Measurements from ENCODE around the gene SMTNL1. TPM values are rescaled to one million over a fixed set of nuclear protein-coding genes. Genes with fewer than 3 reads are reported as not detected.

SMTNL1 gene
- polyA plus RNA-seq, 1 experiment, result not detected

DNA sequence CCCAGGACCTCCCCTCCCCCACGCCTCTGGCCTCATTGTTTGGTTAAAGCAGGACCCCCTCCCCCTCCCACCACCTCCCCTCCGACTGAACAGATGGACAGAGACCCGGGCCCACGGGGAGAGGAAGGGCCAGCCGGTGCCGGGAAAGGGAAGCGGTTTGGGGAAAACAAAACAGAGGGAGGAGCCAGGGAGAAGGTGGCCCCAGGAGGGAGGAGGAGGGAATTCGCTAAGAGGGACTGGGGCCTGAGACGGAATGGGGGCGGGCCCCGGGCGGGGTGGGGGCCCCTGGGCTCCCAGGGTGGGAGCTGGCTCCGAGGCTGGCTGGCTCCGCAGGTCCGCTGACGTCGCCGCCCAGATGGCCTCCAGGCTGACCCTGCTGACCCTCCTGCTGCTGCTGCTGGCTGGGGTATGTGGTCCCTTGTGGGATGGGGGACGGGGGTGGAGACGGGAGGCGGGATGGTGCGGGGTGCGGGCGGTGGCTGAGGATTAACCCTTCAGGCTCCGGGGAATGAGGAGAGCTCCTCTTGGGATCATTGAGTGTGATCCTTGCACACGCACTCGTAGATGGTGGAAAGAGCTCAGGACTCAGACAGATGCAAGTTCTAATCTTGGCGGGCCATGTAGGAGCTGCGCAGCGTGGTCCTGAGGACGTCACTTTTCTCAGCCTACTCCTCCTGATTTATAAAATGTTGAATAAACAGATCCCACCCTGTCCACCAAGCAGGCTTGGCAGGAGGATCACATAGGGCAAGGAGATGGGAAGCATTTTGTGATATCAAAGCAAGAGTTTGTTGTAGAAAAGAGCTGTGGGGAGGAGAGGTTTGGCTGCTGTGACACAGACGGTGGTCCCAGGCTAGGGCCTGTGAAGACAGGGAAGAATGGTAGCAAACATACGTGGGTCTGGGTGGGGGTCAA lies 60.8 kb downstream of the SMTNL1 start:
- CTCF ChIA-PET, result interaction anchor here (0.6 to 8.2 kb wide), 8 partner anchors 10 to 140 kb away, joined by 3 to 50 read pairs (median 4); partner anchors contain the start of gene UBE2L6

DNA sequence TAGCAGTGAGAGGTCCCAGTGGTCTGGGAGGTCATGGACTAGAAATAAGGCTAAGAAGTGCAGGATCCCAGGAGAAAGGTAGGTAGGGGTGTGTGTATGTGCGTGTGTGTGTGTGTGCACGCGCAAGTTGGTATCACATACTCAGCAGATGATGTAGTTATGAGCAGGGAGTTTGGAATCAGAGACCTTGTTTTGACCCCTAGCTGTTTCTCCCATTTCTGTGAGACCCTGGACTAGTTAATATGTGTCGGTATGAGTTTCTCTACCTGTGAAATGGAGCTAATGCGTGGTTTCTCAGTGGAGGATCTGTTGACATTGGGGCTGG lies 61.4 kb downstream of the SMTNL1 start:
- Histone ChIP-seq H3K36me3 (ENCODE audit: control insufficient read depth, insufficient read depth, low read length) (peaks cover 2% of the 10 kb centered on the region; the same call in 1 of the 2 replicates), H3K27me3 (ENCODE audit: control insufficient read depth, insufficient read depth, low read length) (0 out of 2 replicates have a peak, but pooled peaks cover 1% of the 10 kb centered on the region), H3K4me3 (ENCODE audit: low read depth, low read length) (peak overlapping the region; percentile 60)
- CTCF ChIA-PET, result interaction anchor here (0.7 to 8.2 kb wide), 4 partner anchors 13 to 42 kb away, joined by 3 to 50 read pairs (median 18); partner anchors contain the start of gene UBE2L6
- DNase-seq (ENCODE audit: low read depth), result no peak
- POLR2A ChIA-PET, result no interaction called here
- TF ChIP-seq, protein P1, sequence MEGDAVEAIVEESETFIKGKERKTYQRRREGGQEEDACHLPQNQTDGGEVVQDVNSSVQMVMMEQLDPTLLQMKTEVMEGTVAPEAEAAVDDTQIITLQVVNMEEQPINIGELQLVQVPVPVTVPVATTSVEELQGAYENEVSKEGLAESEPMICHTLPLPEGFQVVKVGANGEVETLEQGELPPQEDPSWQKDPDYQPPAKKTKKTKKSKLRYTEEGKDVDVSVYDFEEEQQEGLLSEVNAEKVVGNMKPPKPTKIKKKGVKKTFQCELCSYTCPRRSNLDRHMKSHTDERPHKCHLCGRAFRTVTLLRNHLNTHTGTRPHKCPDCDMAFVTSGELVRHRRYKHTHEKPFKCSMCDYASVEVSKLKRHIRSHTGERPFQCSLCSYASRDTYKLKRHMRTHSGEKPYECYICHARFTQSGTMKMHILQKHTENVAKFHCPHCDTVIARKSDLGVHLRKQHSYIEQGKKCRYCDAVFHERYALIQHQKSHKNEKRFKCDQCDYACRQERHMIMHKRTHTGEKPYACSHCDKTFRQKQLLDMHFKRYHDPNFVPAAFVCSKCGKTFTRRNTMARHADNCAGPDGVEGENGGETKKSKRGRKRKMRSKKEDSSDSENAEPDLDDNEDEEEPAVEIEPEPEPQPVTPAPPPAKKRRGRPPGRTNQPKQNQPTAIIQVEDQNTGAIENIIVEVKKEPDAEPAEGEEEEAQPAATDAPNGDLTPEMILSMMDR (IDR thresholded peaks at IDR 0.05; ENCODE audit: insufficient read depth, low read depth, low read length), result no peak

More for the DNA sequence above, 60.8 kb downstream of the SMTNL1 start:
- no peak for DNase-seq (ENCODE audit: low read depth)
- TF ChIP-seq, protein P1 (IDR thresholded peaks at IDR 0.05; ENCODE audit: insufficient read depth, low read depth, low read length), result no peak
- POLR2A ChIA-PET, result no interaction called here
- peaks cover 2% of the 10 kb centered on the region; the same call in 1 of the 2 replicates for H3K36me3 ChIP-seq (ENCODE audit: control insufficient read depth, insufficient read depth, low read length)
- H3K27me3 ChIP-seq (ENCODE audit: control insufficient read depth, insufficient read depth, low read length), result 0 out of 2 replicates have a peak, but pooled peaks cover 3% of the 10 kb centered on the region
- H3K4me3 ChIP-seq (ENCODE audit: low read depth, low read length), result peak overlapping the region; percentile 60

DNA sequence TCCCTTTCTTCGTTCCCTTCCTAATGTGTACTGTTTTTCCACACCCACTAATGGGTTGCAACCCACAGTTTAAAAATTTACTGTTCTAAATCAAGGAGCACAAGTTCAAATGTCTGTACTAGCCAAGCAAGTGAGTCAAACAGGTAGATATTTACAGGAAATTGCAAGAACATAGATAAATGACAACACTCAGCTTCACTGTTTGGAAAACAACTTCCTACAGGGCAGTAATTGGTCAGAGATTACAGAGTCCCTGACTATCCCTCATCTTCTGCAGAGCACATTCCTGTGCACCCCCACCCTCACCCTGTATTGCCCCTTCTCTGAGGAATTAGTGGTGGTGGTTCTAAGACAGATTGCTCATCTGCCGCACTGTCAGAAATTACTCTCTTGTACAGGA lies 62.0 kb downstream of the SMTNL1 start:
- ChIA-PET CTCF (interaction anchor here (2.1 to 8.2 kb wide), 3 partner anchors 13 to 41 kb away, joined by 6 to 50 read pairs (median 30); partner anchors contain the start of gene UBE2L6), POLR2A (interaction anchor here (0.5 kb wide), 1 partner anchor 104 kb away, joined by 7 read pairs; no protein-coding TSS in a partner anchor)
- DNase-seq (ENCODE audit: low read depth), result no peak
- Histone ChIP-seq H3K36me3 (ENCODE audit: control insufficient read depth, insufficient read depth, low read length) (peaks cover 2% of the 10 kb centered on the region; the same call in 1 of the 2 replicates), H3K27me3 (ENCODE audit: control insufficient read depth, insufficient read depth, low read length) (0 out of 2 replicates have a peak, but pooled peaks cover 1% of the 10 kb centered on the region), H3K4me3 (ENCODE audit: low read depth, low read length) (peak overlapping the region; percentile 60)
- TF ChIP-seq, protein P1 (IDR thresholded peaks at IDR 0.05; ENCODE audit: insufficient read depth, low read depth, low read length), result no peak

Small RNA genes lying within 50 kb of the gene (small RNA-seq; reads per million reads assigned to genes)
- gene RN7SL605P (ENCODE audit: insufficient read length, low read depth, low replicate concordance), result not detected

Other genes starting within 250 kb of the SMTNL1 start
- 51.1 and 73.7 TPM in 2 replicates for gene TNKS1BP1, start 212.6 kb upstream of the SMTNL1 start, polyA plus RNA-seq (2011; rRNA removed)
- 100 and 102 TPM in 2 replicates for gene SSRP1, start 201.7 kb upstream of the SMTNL1 start, polyA plus RNA-seq (2011; rRNA removed)
- gene P2RX3, start 199.2 kb upstream of the SMTNL1 start, polyA plus RNA-seq (2011; rRNA removed), result not detected in 2 replicates
- not detected in 2 replicates for gene PRG3, start 156.4 kb upstream of the SMTNL1 start, polyA plus RNA-seq (2011; rRNA removed)
- gene PRG2, start 146.9 kb upstream of the SMTNL1 start, polyA plus RNA-seq (2011; rRNA removed), result not detected in 2 replicates
- gene SLC43A3, start 110.5 kb upstream of the SMTNL1 start, polyA plus RNA-seq (2011; rRNA removed), result 16.7 and 26.7 TPM in 2 replicates
- 0.10 and 0.43 TPM in 2 replicates for gene RTN4RL2, start 77.1 kb upstream of the SMTNL1 start, polyA plus RNA-seq (2011; rRNA removed)
- 11.8 and 23.4 TPM in 2 replicates for gene SLC43A1, start 21.9 kb upstream of the SMTNL1 start, polyA plus RNA-seq (2011; rRNA removed)
- 90.5 and 91.7 TPM in 2 replicates for gene TIMM10, start 6.8 kb upstream of the SMTNL1 start, polyA plus RNA-seq (2011; rRNA removed)
- gene UBE2L6, start 30.1 kb downstream of the SMTNL1 start, polyA plus RNA-seq (2011; rRNA removed), result 57.3 and 67.0 TPM in 2 replicates
- 92.4 and 119 TPM in 2 replicates for gene SERPING1, start 60.1 kb downstream of the SMTNL1 start, polyA plus RNA-seq (2011; rRNA removed)
- 0.26 TPM in 2 replicates for gene YPEL4, start 112.3 kb downstream of the SMTNL1 start, polyA plus RNA-seq (2011; rRNA removed)
- 19.0 and 19.6 TPM in 2 replicates for gene CLP1, start 120.2 kb downstream of the SMTNL1 start, polyA plus RNA-seq (2011; rRNA removed)
- 61.4 and 76.7 TPM in 2 replicates for gene ZDHHC5, start 130.5 kb downstream of the SMTNL1 start, polyA plus RNA-seq (2011; rRNA removed)
- 25.9 and 28.4 TPM in 2 replicates for gene MED19, start 174.6 kb downstream of the SMTNL1 start, polyA plus RNA-seq (2011; rRNA removed)
- gene TMX2, start 175.0 kb downstream of the SMTNL1 start, polyA plus RNA-seq (2011; rRNA removed), result 96.7 and 116 TPM in 2 replicates
- gene SELENOH, start 203.9 kb downstream of the SMTNL1 start, polyA plus RNA-seq (2011; rRNA removed), result 50.7 and 68.3 TPM in 2 replicates
- not detected in 2 replicates for gene BTBD18, start 214.2 kb downstream of the SMTNL1 start, polyA plus RNA-seq (2011; rRNA removed)
- gene CTNND1, start 224.2 kb downstream of the SMTNL1 start, polyA plus RNA-seq (2011; rRNA removed), result 145 and 286 TPM in 2 replicates